HG03521 (cell line): ENCODE data around the gene UBE3D.
"Not testable (repeated sequence)": the region's sequence is repeated elsewhere in the genome, so short reads cannot be mapped to it uniquely, and the experiment has no call there.

Experiments used
- ATAC-seq: cut with Tn5 transposase; IDR thresholded peaks from one replicate; pipeline ENCODE4 v1.9.1; 2021; ENCODE audit warnings: mild to moderate bottlenecking, moderate library complexity; ENCODE audit not compliant: unreplicated experiment

Gene UBE3D

DNA sequence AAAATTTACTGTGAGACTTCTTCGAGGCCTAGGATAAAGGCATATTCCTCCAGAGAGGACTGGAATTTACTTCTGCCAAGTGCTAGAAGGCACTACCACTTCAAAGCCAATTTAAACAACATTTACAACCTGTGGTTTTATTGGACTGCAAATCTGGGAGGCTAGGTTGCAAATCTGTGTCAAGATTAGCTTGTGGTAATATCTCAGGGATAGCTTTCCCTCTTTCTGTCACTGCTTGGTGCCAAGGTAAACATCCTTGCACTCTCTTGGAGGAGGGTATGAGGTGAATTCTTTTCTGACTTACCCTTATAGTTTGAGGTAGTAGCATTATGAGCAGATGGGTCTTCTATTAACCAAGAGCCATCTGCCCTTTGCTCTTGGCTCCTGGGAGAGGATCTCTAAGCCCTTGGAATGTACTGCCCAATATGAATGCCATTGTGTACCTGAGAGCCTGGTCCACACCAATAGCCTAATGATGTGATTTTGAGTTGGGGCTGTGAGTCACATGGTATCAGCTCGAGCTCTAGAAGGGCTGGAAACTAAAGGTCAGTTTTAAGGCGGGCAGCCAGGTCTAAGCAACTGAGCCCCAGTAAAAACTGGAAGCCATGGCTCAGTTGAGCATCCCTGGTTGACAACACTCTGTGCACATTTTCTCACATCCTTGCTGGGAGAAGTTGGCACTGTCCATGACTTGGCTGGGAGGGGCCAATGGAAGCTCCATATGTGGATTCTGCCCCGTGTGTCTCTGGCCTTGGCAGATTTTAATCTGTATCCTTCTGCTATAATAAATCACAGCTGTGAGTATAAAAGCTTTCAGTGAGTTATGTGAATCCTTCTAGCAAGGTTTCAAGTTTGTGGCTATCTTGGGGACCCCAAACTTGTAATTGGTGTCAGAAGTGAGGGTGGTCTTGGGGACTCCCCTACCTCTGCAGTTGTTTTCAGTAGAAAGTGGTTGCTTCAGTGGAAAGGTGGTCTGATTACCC is 188.1 kb downstream of the UBE3D start:
- ATAC-seq: no peak

DNA sequence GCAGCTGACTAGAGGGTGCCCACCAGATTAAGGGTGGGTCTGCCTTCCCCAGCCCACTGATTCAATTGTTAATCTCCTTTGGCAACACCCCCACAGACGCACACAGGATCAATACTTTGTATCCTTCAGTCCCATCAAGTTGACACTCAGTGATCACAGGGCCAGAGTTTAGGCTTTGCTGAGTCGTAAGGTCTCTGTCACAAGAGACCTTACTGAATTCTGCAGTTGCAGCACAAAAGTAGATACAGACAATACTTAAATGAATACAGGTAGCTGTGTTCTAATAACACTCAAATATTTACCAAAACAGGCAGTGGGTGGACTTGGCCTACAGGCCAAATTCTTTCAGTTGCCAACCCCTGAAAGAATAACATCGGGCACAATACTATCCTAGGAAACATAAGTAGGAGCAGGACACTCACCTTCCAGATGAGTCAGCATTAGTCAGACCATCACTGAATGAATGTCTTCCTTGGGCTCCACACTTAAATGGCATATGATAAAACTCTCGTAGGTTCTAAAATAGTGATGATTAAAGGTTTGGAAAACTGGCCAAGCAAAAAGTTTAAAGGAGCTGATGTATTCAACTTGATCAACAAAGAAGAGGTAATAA is 190.0 kb downstream of the UBE3D start:
- ATAC-seq: no peak

GRCh38 chr6:82874867-82875266 is 190.8 kb downstream of the UBE3D start:
- ATAC-seq: no peak

- ATAC-seq: no peak
Measured at GRCh38 chr6:82872185-82872584, 193.5 kb downstream of the UBE3D start.

DNA sequence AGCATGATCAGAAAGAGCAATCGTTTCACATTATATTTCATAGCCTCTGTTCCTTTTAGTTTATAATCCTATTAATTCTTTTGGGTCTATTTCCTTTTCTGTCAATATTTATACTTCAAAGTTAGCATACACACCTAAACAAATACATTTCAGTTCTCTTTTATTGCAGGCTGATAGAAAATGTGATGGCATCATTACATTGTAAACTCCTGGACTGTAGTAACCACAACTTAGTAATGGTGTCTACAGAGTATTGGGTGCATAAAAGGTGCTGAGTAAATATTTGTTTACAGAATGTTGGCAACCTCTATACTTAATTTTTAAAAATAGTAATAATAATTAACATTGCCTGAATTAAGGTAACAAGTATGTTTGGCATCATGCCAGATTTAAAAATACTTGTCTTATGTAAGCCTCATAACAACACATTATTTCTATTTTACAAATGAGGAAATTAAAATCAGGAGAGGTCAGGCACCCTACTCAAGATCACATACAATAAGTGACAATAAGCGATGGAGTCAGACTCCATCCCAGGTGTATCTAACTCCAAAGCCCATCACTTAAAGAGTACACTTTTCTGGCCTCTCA is 195.0 kb downstream of the UBE3D start:
- ATAC-seq: no peak

DNA sequence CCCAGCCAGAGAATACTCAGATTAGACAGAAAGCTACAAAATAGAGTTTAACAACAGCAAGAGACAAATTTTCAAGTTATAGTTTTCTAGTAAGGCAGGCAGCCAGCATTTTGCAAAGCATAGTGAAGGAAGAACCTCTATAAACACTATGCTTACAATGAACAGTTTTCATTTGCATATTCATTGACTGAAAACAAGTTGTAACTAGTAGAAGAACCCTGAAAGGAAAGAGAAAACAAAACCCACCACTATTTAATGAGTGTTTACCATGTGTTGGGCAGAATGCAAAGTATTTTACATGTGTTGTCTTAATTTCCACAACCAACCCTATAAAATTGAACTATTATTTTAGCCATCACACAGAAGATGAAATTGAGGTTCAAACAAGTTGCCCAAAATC is 196.1 kb downstream of the UBE3D start:
- ATAC-seq: no peak

- no peak for ATAC-seq
Measured at GRCh38 chr6:82867946-82868345, 197.7 kb downstream of the UBE3D start.

DNA sequence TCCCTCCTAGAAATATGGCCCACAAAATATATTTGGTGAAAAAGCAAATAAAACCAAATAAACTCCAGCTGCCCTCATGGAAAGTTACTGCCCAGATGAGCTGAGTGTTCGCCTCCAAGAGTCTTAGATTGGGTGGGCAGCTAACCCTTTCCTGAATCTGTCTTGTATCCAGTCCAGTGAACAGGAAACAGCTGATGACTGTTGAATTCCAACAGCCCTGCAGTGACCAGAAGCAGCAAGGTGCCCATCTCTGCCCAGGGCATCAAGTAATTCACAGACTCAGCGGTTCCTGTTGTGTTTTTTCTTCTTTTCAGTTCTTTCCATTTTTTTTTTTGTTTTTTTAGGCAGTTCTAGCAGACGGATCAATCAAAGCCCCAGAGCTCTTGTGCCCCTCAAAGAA is 199.2 kb downstream of the UBE3D start:
- ATAC-seq: no peak

DNA sequence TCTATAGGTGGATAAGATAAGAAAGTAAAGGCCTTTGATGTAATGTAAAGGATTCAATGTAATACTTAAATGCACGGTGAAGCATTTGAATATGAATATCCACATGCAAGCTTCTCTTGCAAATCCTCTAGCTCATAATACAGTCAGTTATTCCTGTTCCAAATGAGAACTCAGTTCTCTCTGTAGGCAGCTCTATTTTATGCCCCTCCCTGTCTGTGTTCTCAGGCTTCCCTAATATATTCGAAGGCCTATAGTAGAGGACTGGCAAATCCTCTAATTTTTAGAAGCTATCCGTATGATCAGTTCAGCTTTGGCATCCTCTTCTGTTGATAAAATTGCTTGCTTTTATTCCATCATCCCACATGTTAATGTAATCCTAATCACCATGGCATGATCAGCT is 200.2 kb downstream of the UBE3D start:
- no peak for ATAC-seq

- ATAC-seq: no peak
Measured at GRCh38 chr6:82863781-82864180, 201.9 kb downstream of the UBE3D start.

DNA sequence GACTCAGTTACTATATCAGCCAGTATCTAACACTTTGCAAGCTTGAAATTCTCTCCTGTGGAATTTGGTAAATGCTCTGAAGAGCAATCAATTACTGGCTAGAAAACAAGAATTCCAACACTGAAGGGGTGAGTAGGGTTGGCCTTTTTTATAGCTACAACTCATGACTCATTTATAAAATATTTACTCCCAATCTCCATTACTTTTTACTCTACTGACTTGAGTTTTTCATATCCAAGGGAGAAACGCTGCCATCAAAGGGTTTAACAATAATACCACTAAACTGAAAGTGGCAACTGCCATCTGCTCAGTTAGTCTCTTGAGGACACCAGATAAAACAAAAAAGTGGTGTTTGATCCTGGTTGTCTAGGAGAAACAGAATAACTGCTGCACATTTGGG is 203.1 kb downstream of the UBE3D start:
- no peak for ATAC-seq

GRCh38 chr6:82861121-82861520 is 204.5 kb downstream of the UBE3D start:
- ATAC-seq: no peak

DNA sequence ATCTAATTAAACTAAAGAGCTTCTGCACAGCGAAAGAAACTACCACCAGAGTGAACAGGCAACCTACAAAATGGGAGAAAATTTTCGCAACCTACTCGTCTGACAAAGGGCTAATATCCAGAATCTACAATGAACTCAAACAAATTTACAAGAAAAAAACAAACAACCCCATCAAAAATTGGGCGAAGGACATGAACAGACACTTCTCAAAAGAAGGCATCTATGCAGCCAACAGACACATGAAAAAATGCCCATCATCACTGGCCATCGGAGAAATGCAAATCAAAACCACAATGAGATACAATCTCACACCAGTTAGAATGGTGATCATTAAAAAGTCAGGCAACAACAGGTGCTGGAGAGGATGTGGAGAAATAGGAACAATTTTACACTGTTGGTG is 209.6 kb downstream of the UBE3D start:
- not testable (repeated sequence) for ATAC-seq

- ATAC-seq: not testable (repeated sequence)
Measured at GRCh38 chr6:82852904-82853303, 212.7 kb downstream of the UBE3D start.

- no peak for ATAC-seq
Measured at GRCh38 chr6:82843291-82843885, 222.3 kb downstream of the UBE3D start.

DNA sequence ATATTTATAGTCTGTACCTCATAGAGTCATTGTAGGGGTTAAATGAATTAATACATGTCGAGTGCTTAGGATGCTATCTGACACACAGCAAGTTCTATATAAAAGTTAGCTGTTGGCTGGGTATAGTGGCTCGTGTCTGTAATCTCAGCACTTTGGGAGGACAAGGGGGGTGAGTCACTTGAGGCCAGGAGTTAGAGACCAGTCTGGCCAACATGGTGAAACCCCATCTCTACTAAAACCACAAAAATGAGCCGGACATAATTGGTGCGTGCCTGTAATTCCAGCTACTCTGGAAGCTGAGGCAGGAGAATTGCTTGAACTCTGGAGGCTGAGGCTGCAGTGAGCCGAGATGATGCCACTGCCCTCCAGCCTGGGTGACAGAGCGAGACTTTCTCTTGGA is 222.9 kb downstream of the UBE3D start:
- ATAC-seq: no peak
